LNCAP (cell line): Measurements from ENCODE around the gene ANKRD13B.

Experiments used
- TF ChIP-seq, protein P1 (sequence below): fragments of 450-650 bp; IDR thresholded peaks from 2 replicates; pipeline ENCODE4 v1.5.1; 2017; ENCODE audit warnings: mild to moderate bottlenecking

Gene ANKRD13B

GRCh38 chr17:29566473-29567303 is 26.2 kb upstream of the ANKRD13B start, which contains the start of gene ABHD15:
ABHD15 (minus strand) TSS chr17:29567037; CDS start chr17:29566966, 71 bp downstream.
- TF ChIP-seq, protein P1, sequence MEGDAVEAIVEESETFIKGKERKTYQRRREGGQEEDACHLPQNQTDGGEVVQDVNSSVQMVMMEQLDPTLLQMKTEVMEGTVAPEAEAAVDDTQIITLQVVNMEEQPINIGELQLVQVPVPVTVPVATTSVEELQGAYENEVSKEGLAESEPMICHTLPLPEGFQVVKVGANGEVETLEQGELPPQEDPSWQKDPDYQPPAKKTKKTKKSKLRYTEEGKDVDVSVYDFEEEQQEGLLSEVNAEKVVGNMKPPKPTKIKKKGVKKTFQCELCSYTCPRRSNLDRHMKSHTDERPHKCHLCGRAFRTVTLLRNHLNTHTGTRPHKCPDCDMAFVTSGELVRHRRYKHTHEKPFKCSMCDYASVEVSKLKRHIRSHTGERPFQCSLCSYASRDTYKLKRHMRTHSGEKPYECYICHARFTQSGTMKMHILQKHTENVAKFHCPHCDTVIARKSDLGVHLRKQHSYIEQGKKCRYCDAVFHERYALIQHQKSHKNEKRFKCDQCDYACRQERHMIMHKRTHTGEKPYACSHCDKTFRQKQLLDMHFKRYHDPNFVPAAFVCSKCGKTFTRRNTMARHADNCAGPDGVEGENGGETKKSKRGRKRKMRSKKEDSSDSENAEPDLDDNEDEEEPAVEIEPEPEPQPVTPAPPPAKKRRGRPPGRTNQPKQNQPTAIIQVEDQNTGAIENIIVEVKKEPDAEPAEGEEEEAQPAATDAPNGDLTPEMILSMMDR = no peak

DNA sequence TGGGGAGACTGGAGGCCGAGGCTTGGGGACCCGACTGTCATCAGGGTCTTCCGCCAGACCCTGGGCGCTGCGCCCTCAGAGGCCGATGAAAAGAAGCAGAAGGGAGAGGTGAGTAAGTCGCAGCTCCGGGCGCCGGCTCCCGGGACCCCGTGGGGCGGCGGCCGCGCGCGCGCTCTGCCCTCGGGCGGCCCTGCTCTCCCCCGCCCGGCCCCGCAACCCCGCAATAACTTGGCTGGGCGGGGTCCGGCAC is 25.7 kb upstream of the ANKRD13B start:
- TF ChIP-seq, protein P1 = no peak

GRCh38 chr17:29567554-29568330 is 25.2 kb upstream of the ANKRD13B start:
- TF ChIP-seq, protein P1 = no peak; the same call in 1 of the 2 replicates

GRCh38 chr17:29568331-29569244 is 24.3 kb upstream of the ANKRD13B start, which contains the start of gene TP53I13:
TP53I13 (plus strand) TSS chr17:29568701; CDS start chr17:29568759, 58 bp downstream.
- TF ChIP-seq, protein P1 = no peak

DNA sequence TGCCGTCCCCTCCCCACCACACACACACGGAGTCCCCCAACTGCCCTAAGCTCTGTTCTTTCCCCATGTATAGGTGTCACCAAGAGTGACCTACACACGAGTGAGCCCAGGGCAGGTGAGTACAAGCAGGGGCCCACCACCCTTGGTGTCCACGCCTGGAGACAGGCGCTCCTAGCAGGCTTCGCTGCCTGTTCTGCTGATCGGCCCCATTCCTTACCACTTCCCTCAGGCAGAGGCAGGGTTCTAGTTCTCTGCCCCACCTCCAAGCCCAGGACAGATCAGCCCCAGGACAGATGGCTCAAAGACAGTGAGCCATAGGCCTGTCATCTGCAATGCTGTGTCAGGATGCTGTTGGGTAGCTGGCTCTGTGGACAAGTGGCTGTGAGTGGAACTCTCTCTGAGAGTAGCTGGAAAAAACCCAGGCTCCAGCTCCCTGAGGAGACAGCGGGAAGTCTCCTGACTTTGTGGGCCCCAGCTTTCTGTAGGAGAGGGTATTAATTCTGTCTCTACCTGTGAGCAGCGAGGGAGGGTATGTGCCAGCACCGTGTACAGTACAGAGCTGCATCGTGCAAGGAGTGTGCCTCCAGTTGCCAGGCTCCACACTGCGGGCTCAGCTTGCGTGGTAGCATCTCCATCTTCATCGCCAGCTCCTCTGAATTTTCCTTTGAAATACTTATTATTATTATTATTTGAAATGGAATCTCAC is 23.5 kb upstream of the ANKRD13B start:
- TF ChIP-seq, protein P1 = no peak

GRCh38 chr17:29570521-29570920 is 22.4 kb upstream of the ANKRD13B start:
- TF ChIP-seq, protein P1 = no peak
